ENCODE measurements around the gene CBX1. TPM values are rescaled to one million over a fixed set of nuclear protein-coding genes. Genes with fewer than 3 reads are reported as not detected.

Gene CBX1
- total RNA-seq, 1 donor from 2014 or later, result 49.5 TPM

DNA sequence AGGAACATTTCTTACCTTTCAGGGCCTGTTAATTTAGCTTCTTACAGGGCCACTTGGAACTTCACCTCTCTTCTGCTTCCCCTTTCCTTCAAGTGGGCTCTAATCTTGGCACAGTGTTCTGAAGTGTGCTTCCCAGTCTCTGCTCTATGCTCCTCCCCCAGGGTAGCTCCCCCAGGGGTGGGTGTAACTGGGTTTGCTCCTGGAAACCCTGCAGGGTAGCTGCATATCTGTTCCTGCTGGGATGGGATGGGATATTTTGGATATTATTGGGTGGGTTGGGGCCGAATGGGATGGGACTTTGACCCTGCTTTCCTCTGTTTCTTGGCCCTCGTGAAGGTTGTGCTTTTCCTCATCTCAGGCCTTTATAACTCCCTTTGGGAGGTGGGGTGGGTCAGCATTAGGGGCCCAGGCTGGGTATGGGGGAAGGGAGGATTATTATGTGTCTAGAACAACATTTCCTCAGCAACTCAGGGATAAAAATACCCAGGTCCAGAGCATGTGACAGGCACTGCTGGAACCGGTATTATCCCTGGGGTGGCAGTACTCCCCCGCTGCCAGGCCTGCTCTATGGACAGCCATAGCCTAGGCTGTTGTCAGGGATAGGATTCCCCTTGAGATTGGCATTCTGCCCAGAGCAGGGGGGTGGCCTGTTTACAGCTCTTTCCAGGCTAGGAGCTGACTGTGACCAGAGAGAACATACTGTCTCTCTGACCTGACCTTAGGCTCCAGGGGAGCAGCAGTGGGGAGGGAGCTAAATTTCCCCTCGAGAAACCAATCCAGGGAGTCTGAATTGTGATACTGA is 48.1 kb downstream of the CBX1 start:
- peak overlapping the region; percentile 80 for H3K27ac Mint-ChIP-seq
- no peak for TF ChIP-seq CTCF (IDR thresholded peaks at IDR 0.05)
- no peak for DNase-seq
- peak overlapping the region; percentile 68 for H3K4me3 Mint-ChIP-seq
- peaks cover 85% of the 10 kb centered on the region for H3K36me3 Mint-ChIP-seq (ENCODE audit: low read depth)
- no peaks in the 10 kb centered on the region for H3K9me3 Mint-ChIP-seq
- H3K27me3 Mint-ChIP-seq, result no peaks in the 10 kb centered on the region
- ChIA-PET POLR2A (interaction anchor here (0.6 to 2.1 kb wide), 3 partner anchors 10 to 1887 kb away, joined by 3 to 11 read pairs (median 5); no protein-coding TSS in a partner anchor), CTCF (interaction anchor here (0.9 kb wide), 1 partner anchor 17 kb away, joined by 3 read pairs; no protein-coding TSS in a partner anchor)
- intact Hi-C loops (cut with micrococcal nuclease), result no loop called here
- H3K4me1 Mint-ChIP-seq, result peaks cover 83% of the 10 kb centered on the region
- no peak for ATAC-seq (ENCODE audit: low read depth)

DNA sequence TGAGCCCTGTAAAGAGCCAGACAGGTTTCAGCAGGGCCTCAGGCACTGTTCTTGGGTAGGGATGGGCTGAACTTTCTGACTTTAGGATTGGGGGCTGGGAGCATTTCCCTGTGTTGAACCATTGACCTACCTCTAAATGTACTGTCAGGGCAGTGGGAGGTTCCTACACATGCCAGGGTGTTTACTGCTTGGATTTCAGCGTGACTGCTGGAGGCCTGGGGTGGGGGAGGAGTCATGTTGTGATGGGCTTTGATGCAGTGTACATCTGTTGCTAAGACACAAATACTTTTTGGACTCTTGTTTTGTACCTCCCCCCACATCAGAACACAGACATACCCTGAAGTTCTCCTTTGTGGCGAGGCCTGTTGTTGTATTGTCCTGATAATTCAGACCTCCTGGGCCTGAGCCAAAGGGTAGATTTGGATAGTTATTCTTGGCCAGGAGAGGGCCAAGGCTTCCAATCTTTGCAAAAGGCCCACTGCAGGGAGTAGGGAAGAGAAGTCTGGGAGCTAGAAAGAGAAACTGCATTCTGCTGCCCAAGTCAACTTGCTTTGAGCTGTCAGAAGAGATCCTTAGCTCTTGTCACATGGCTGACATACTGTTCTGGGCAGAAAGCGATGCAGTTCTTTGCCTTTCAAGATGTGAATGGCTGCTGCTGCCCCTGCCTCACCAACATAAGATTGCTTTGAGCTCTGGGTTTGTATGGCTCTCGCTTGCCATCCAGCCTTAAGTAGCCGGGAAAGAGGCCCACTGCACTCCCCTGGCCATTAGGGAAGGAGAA is 49.4 kb downstream of the CBX1 start:
- no peaks in the 10 kb centered on the region for H3K9me3 Mint-ChIP-seq
- intact Hi-C loops (cut with micrococcal nuclease), result no loop called here
- no peaks in the 10 kb centered on the region for H3K27me3 Mint-ChIP-seq
- ChIA-PET POLR2A (interaction anchor here (0.6 to 1.0 kb wide), 2 partner anchors 7 to 13 kb away, joined by 4 read pairs; no protein-coding TSS in a partner anchor), CTCF (interaction anchor here (0.9 to 1.0 kb wide), 3 partner anchors 16 to 27 kb away, joined by 3 to 4 read pairs (median 3); no protein-coding TSS in a partner anchor)
- peak overlapping the region; percentile 28 for H3K4me3 Mint-ChIP-seq
- TF ChIP-seq CTCF (IDR thresholded peaks at IDR 0.05), result no peak
- ATAC-seq (ENCODE audit: low read depth) (no peak), DNase-seq (no peak)
- peak overlapping the region; percentile 80 for H3K27ac Mint-ChIP-seq
- peaks cover 82% of the 10 kb centered on the region for H3K4me1 Mint-ChIP-seq
- peaks cover 77% of the 10 kb centered on the region for H3K36me3 Mint-ChIP-seq (ENCODE audit: low read depth)

- intact Hi-C loops (cut with micrococcal nuclease), result no loop called here
- Mint-ChIP-seq H3K4me1 (peaks cover 83% of the 10 kb centered on the region), H3K36me3 (ENCODE audit: low read depth) (peaks cover 71% of the 10 kb centered on the region)
Measured at GRCh38 chr17:48051283-48051682, 50.0 kb downstream of the CBX1 start.

DNA sequence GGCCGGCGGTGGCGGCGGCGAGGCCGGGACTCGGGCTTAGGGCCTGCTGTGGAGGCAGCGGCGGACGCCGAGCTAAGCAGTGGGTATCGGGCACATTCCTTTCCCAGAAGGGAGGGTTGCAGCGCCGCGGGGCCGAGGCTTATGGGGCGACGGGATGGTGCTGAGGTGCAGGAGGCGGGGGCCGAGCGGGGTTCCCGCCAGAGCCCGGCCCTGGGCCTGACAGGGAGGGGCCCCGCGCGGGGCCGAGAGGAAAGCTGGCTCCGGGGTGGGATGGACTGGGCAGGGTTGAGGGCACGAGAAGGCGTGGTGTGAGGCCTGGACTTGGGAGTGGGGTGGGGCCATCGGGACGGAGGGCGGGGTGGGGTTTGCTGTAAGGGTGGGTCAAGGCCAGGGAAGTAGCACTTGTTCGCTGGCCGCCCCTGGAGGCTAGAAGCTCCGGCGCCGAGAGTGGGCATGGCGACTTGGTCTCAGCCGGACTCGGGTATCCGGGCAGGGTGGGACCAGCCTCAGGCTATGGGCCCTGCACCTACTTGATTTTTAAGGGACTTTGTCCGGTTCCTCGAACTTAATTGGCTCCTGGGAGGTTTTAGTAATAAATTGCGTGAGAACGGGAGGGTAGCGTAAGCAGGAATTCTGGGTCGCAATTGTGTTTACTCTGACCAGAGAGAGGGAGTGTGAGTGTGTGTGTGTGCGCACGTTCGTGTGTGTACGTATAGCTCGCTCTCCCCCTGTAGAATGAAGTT is 52.7 kb downstream of the CBX1 start:
- intact Hi-C loops (cut with micrococcal nuclease), result loop anchor here (1.0 to 5.0 kb wide), 8 partner anchors 11 to 1144 kb away; partner anchors contain the start of genes ATP5MC1, CBX1, COPZ2 and PNPO
- peaks cover 52% of the 10 kb centered on the region for H3K36me3 Mint-ChIP-seq (ENCODE audit: low read depth)
- DNase-seq, result no peak
- no peaks in the 10 kb centered on the region for H3K27me3 Mint-ChIP-seq
- no peak for TF ChIP-seq CTCF (IDR thresholded peaks at IDR 0.05)
- CTCF ChIA-PET, result interaction anchor here (0.8 to 3.5 kb wide), 9 partner anchors 12 to 77 kb away, joined by 3 to 10 read pairs (median 3); partner anchors contain the start of gene CDK5RAP3
- ATAC-seq (ENCODE audit: low read depth), result peak; percentile 29
- H3K4me1 Mint-ChIP-seq, result peaks cover 64% of the 10 kb centered on the region
- H3K4me3 Mint-ChIP-seq, result peak overlapping the region; percentile 97
- POLR2A ChIA-PET, result interaction anchor here (0.5 to 4.8 kb wide), 28 partner anchors 10 to 860 kb away, joined by 3 to 83 read pairs (median 4); partner anchors contain the start of genes ATP5MC1, CBX1, CDK5RAP3 and COPZ2
- no peaks in the 10 kb centered on the region for H3K9me3 Mint-ChIP-seq
- peak overlapping the region; percentile 100 for H3K27ac Mint-ChIP-seq

More at GRCh38 chr17:48051283-48051682, 50.0 kb downstream of the CBX1 start:
- H3K4me3 Mint-ChIP-seq, result peak overlapping the region; percentile 28
- no peak for TF ChIP-seq CTCF (IDR thresholded peaks at IDR 0.05)
- peak overlapping the region; percentile 61 for H3K27ac Mint-ChIP-seq
- ATAC-seq (ENCODE audit: low read depth), result no peak
- ChIA-PET POLR2A (interaction anchor here (1.0 kb wide), 1 partner anchor 13 kb away, joined by 4 read pairs; no protein-coding TSS in a partner anchor), CTCF (no interaction called here)
- no peak for DNase-seq
- no peaks in the 10 kb centered on the region for H3K9me3 Mint-ChIP-seq
- H3K27me3 Mint-ChIP-seq, result no peaks in the 10 kb centered on the region
